ENCODE data around the gene KCTD15. TPM values are rescaled to one million over a fixed set of nuclear protein-coding genes. Genes with fewer than 3 reads are reported as not detected.

Gene KCTD15
- total and polyA plus RNA-seq, 2 donors (not counting 3 experiments of a cell fraction or from before 2014, with no cell fraction given), result 49.5 to 51.8 TPM

DNA sequence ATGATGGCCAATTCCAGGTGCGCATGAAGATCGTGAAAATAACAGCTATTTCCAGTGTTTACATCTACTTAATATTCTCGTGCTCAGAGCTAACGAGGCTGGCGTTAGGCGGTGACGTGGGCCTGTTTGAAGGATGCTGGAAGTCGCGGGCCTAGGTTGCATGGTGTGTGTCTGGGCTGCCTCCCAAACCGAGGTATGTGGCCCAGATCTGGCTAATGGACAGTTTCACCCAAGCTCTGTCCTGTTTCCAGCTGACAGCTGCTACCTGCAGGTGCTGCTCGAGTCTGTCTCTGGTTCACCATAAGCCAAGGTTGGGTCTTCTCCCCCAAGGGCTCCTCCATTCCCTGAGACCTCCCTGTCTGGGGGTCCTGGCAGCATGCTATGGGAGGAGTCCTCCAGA, 40.5 kb upstream of the KCTD15 start:
- Histone ChIP-seq H3K79me2 (ENCODE audit: control insufficient read depth, insufficient read depth, low read length) (no peaks in the 10 kb centered on the region), H2AFZ (ENCODE audit: low read depth, low read length) (no peak overlapping the region), H3K4me1 (ENCODE audit: control insufficient read depth, extremely low read depth, insufficient read depth, low read length) (no peaks in the 10 kb centered on the region), H3K4me3 (replicated peaks in 1 of 3; ENCODE audit: insufficient read depth in 1 of 3, low read depth in 1 of 3, low read length in 3 of 3) (no peak overlapping the region), H3K36me3 (ENCODE audit: control insufficient read depth in 2 of 2, extremely low read depth in 1 of 2, insufficient read depth in 2 of 2, low read length in 2 of 2) (no peaks in the 10 kb centered on the region), H3K4me2 (ENCODE audit: insufficient read depth, low read length) (no peak overlapping the region), H3K9ac (replicated peaks; ENCODE audit: extremely low read depth, insufficient read depth, low read length) (no peak overlapping the region), H3K27me3 (ENCODE audit: control insufficient read depth in 2 of 2, insufficient read depth in 2 of 2, low read length in 2 of 2) (no peaks in the 10 kb centered on the region), H3K9me1 (replicated peaks; ENCODE audit: control insufficient read depth, extremely low read depth, insufficient read depth, low read length) (no peaks in the 10 kb centered on the region), H3K27ac (ENCODE audit: insufficient read depth, low read depth, low read length) (no peak overlapping the region), H4K20me1 (replicated peaks; ENCODE audit: control insufficient read depth, extremely low read depth, insufficient read depth, low read length) (no peaks in the 10 kb centered on the region), H3K9me3 (replicated peaks; ENCODE audit: control insufficient read depth, insufficient read depth, low read length) (no peaks in the 10 kb centered on the region)
- FAIRE-seq (no peak), DNase-seq (ENCODE audit: low read depth, low spot score) (no peak)
- intact Hi-C loops (cut with micrococcal nuclease) (no loop called here), dilution Hi-C loops (cut with MboI; ENCODE audit: extremely low pct_ligation_motif_present, low sequenced_read_pairs) (no loop called here)
- POLR2A ChIA-PET, result no interaction called here
- CTCF ChIA-PET, result interaction anchor here (1.3 kb wide), 1 partner anchor 326 kb away, joined by 5 read pairs; no protein-coding TSS in a partner anchor
- TF ChIP-seq POLR2A (IDR thresholded peaks at IDR 0.05; ENCODE audit: low read depth, low read length) (no peak), FOS (IDR thresholded peaks at IDR 0.05; ENCODE audit: borderline replicate concordance, insufficient read depth, low read length) (no peak), EZH2 (IDR thresholded peaks at IDR 0.05; ENCODE audit: borderline replicate concordance, low read depth, low read length, severe bottlenecking) (no peak), GATA2 (IDR thresholded peaks at IDR 0.05; ENCODE audit: insufficient read depth, insufficient read length, low read depth, low read length) (no peak), MYC (IDR thresholded peaks at IDR 0.05; ENCODE audit: low read depth, low read length) (no peak), POLR2AphosphoS5 (IDR thresholded peaks at IDR 0.05; ENCODE audit: insufficient read depth, low read depth, low read length) (no peak), JUN (IDR thresholded peaks at IDR 0.05; ENCODE audit: borderline replicate concordance, insufficient read depth, insufficient read length, low read depth) (no peak)
- TF ChIP-seq, protein P1, sequence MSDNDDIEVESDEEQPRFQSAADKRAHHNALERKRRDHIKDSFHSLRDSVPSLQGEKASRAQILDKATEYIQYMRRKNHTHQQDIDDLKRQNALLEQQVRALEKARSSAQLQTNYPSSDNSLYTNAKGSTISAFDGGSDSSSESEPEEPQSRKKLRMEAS (IDR thresholded peaks at IDR 0.05; ENCODE audit: insufficient read depth, insufficient read length), result no peak
- TF ChIP-seq, protein P2, sequence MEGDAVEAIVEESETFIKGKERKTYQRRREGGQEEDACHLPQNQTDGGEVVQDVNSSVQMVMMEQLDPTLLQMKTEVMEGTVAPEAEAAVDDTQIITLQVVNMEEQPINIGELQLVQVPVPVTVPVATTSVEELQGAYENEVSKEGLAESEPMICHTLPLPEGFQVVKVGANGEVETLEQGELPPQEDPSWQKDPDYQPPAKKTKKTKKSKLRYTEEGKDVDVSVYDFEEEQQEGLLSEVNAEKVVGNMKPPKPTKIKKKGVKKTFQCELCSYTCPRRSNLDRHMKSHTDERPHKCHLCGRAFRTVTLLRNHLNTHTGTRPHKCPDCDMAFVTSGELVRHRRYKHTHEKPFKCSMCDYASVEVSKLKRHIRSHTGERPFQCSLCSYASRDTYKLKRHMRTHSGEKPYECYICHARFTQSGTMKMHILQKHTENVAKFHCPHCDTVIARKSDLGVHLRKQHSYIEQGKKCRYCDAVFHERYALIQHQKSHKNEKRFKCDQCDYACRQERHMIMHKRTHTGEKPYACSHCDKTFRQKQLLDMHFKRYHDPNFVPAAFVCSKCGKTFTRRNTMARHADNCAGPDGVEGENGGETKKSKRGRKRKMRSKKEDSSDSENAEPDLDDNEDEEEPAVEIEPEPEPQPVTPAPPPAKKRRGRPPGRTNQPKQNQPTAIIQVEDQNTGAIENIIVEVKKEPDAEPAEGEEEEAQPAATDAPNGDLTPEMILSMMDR (IDR thresholded peaks at IDR 0.05; ENCODE audit: extremely low read depth in 1 of 2, insufficient read depth in 1 of 2, low read depth in 1 of 2, low read length in 2 of 2), result no peak
- no TSS peak for BruUV-seq (replicated peaks)
